CD4-positive, alpha-beta T cell treated with Interleukin-1 beta for 1 hour (primary cell): ENCODE measurements around the gene NR1H3.
A peak's percentile ranks its signal among the peaks of the same experiment; 100 is the strongest.

Experiments
- DNase-seq, 2 donors: peaks; one replicate each; pipeline ENCODE4 v3.0.0-alpha.2; 2020 to 2022

Gene NR1H3

DNA sequence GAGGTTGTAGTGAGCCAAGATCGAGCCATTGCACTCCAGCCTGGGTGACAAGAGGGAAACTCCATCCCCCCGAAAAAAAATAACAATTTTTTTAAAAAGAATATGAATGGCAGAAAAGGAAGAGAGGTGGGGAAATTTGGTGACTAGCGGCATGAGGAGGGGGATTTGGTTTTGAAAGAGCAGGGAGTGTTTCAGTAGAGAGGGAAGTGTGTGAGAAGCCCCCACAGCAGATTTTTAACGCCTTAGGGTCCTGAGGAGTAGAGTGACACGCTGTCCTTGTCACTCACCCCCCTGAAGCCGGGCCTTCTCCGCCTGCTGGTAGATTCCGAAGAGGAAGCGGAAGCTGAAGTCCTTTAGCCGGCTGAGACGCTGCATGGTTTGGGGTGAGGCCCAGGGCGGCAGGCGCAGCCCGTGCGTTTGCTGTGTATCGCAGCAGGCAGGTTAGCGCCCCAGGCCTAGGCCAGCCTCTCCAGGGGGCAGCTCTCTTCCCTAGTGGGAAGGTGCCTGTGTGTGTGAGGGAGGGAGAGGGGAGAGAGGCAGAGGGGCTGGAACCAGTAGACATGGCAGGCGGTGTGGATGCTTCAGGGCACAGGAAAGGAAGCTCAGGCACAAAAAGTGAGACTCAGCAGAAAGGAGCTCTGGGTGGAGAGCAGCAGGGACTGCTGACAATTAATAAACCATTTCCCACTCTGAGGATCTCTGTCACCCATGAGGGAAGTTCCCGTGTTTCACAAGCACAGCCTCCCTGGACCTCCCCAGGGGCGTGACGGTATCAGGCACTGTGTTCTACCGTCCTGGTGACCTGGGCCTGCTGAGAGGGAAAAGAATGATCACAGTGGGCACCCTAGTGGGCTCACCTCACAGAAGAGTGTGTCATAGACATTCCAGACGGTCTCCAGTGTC, 13.1 kb upstream of the NR1H3 start:
- DNase-seq, result peak in 1 of 2 donors; percentile 30

GRCh38 chr11:47245611-47246357, 12.0 kb upstream of the NR1H3 start:
- no peak for DNase-seq

- no peak for DNase-seq
These were observed 10.3 kb upstream of the NR1H3 start for GRCh38 chr11:47247502-47247901.

DNA sequence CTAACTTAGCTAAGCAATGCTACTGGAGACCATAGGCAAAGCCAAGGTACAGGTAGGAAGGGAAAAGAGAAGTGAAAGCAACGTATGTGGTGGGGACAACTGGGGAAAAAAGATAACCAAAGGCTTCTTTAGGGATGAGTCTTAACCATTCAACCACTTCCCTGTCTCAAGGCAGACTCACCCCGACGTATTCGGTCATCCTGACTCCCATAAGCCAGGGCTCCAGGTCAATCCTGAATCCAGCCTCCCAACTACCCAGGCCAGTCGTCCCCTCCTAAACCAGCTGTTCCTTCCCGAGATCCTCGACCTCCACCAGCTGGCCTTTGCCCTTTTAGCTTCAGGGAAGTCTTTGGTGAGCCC, 9.5 kb upstream of the NR1H3 start:
- no peak for DNase-seq

DNA sequence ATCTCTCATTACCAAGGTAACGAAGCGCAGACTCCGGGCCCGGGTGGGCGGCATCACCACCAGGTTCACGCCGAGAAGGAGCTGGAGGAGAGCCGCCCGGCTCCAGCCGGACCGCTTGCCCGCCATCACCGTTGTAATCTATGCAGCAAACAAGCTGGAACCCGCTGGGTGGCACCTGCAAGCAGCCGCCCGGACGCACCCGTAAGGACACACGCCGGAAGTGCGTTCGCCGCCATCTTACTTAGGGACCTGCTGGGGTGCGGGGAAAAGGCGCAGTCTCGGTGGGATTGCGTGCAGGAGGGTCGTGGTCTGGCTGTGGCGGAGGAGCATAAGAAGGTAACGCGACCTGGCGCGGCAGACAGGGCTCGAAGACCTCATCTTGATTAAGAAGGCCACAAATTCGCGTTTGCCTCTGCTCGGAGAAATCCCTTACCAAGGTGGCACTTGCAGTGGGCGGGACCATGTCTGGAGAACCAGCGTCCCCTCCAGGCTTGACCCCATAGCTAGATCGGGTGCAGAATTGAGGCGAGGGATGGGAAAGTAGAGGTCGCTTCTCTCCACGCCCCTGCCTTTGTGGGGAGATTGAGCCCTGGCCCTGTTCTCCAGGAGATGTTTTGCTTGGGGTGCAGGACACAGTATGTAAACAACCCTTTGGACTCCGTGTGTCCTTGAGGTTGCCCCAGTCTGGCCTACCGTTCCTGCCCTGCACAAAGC, 9.0 kb upstream of the NR1H3 start, which contains the start of gene ACP2:
Gene ACP2 (minus strand): TSS at position 151 of the 714 bp plus-strand sequence. CDS start 25 bp downstream, at position 126.
- peak; percentile 85 to 87 for DNase-seq

DNA sequence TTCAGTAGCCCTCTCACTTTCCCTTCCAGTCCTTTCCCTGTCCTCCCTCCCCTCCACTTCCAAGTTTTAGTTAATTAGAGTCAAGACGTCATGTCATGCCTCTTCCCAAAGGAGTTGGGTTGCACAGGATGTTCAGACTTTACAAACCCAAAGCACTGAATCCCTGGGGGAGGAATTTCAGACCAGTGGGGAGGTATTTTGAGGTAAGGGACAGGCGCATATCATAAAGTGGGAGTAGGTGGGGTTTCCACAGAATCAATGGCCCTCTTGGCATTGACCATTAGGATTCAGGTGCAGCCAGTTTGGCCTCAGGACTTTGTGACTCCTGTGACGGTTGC, 8.4 kb upstream of the NR1H3 start:
- no peak for DNase-seq

DNA sequence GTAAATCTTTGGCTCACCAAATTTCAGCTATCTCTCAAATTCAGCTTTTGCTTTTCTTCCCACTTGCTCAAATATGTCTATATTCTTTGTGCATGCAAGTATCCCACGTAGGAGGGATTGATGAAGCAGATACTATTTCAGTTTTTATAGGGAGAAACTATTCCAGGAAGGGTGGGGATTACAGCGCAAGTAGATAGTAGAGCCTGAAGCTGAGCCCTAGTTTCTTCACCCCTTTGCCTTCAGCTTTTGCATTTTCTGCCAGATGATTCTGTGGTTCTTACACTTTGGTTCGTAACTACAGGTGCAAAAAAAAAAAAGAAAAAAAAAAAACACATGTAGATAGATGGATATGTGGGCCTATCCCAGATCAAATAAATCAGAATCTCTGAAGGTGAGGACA, 6.0 kb upstream of the NR1H3 start:
- DNase-seq, result no peak

DNA sequence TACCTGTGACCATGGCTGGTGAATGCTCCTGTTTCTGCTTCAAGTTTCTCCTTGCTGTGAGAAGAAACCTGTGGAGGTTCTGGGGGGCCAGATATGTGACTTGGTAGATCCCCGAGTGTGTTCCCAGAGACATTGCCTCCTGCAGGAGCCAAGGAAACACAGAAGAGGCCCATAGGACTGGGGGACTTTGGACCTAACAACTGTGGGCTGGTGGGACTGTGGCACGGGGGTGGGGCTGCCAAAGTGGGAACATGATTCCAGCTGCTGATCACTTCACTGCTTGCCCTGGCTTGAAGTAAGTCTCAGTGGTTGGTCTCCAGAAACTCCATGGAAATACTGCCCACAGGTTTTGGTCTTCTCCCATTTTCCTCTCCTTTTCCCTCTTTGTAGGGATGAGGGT, 4.1 kb upstream of the NR1H3 start:
- DNase-seq, result no peak

GRCh38 chr11:47254386-47254785, 3.4 kb upstream of the NR1H3 start:
- DNase-seq, result peak in 1 of 2 donors; percentile 13

GRCh38 chr11:47256374-47256773, 1.4 kb upstream of the NR1H3 start:
- no peak for DNase-seq

- no peak for DNase-seq
These were observed 649 bp upstream of the NR1H3 start for GRCh38 chr11:47257177-47257516.

DNA sequence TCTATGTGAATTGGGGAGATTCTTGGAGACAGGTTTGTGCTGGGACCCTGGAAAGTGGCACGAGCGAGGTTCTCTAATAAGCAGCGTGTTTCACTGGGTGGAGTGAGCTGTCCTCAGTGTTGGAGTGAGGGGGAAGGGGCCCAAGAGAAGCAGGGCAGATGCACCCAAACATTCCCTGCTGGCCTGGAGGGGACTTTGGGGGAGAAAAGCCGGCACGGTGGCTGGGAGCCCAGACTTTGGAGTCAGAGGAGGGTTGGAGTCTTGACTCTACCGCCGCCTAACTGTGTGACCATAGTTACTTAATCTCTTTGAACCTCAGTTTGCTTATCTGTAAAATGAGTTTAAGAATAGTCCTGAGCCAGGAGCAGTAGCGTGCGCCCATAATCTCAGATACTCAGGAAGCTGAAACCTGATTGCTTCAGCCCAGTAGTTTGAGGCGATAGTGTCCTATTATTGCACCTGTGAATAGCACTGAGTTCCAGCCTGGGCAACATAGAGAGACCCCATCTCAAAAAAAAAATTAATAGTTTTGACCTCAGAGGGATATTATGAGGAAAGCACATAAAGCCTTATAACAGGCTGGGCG, 614 bp downstream of the NR1H3 start:
- DNase-seq, result no peak

DNA sequence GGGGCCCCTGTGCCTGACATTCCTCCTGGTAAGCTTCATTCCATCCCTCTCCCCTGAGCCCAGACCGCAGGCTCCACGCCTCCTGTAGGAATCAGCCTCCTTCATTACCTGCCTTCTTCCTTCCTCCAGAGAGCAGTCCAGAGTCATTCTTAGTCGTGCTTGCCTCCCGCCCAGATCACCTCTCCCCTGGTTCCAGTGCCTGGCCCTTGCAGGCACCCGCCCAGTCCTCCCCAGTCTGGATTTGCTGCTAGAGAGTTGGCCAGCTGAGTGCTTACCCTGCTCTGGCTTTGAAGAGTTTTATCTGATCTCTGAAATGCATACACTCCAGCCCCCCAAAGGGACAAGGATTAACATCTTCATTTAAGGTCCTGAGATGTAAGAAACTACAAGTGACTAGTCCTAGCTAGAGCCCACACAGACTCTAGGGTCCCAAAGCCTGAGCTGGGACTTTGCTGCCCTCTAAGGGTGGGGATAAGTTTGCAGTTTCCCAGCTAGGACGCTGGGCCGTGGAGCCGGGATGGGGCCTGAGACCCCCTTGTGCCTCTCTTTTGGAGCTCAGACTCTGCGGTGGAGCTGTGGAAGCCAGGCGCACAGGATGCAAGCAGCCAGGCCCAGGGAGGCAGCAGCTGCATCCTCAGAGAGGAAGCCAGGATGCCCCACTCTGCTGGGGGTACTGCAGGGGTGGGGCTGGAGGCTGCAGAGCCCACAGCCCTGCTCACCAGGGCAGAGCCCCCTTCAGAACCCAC, 1.6 kb downstream of the NR1H3 start:
- DNase-seq, result peak; percentile 25 to 38

GRCh38 chr11:47260366-47260765, 2.6 kb downstream of the NR1H3 start:
- DNase-seq, result no peak

DNA sequence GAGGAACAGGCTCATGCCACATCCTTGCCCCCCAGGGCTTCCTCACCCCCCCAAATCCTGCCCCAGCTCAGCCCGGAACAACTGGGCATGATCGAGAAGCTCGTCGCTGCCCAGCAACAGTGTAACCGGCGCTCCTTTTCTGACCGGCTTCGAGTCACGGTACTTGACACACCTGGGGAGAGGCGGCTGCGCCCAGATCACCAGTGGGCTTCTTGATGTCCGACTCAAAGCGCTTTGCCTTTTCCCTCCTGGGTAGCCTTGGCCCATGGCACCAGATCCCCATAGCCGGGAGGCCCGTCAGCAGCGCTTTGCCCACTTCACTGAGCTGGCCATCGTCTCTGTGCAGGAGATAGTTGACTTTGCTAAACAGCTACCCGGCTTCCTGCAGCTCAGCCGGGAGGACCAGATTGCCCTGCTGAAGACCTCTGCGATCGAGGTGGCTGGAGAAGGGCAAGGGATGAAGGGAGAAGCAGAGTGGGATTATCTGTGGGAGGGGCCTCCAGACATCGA, 3.5 kb downstream of the NR1H3 start:
- DNase-seq, result no peak

GRCh38 chr11:47264119-47264518, 6.3 kb downstream of the NR1H3 start:
- no peak for DNase-seq

GRCh38 chr11:47264521-47264920, 6.7 kb downstream of the NR1H3 start:
- DNase-seq, result no peak

DNA sequence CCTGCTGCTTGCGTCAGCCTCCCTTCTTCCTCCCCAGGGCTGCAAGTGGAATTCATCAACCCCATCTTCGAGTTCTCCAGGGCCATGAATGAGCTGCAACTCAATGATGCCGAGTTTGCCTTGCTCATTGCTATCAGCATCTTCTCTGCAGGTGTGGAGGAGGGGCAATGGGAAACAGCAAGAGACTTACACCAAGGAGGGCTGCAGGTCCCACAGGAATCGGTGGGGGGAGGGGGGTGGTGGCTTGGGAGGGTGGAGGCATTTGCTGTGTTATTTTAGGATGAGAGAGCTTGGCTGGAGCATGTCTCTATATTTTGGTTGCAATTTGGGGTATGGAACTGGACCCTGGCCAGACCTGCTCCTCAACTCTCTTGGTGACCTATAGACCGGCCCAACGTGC, 10.1 kb downstream of the NR1H3 start:
- no peak for DNase-seq

GRCh38 chr11:47268448-47269001, 10.7 kb downstream of the NR1H3 start:
- DNase-seq, result no peak

DNA sequence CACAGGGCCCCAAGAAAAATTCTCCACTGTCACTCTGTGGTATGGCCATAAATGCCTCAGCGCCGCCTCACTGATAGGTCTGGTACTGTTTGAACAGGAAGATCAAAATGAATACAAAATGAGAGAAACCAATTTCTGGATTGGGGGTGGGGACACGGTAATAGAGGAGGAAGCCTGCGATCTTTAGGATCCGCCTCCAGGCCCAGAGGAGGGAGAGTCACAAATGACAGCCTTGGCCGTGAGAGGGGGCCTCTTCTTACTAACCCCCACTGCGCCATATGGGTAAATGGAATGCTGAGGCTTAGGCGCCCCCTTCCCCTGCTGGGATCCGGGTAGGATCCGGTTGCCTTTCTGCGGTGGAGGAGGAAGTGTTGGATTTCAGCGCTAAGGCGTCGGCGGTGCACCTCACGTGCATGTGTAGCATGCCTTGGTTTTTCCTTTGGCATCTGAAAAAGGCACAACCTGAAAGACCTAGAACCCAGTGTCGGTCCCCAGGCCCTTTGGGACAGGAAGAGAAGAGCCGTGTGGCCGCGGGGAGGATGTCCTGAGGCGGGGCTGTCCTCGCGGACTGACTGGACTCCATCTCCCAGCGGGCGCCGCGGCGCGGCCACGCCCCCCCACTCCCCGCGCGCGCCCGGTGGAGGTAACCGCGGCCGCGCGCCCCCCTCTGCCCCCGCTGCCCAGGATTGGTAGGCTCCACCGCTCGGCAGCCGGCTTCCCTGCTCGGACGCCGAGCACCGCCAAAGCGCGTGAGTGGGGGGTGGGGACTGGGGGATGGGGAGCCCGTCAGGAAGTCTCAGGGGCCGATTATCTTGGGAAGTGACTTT, 11.4 kb downstream of the NR1H3 start:
- DNase-seq, result peak; percentile 87 to 88

- DNase-seq, result peak; percentile 92
These were observed 12.1 kb downstream of the NR1H3 start, which contains the start of gene MADD for GRCh38 chr11:47269829-47270305. Gene MADD (plus strand): TSS chr11:47270133.
